SKM-1 (cell line): ENCODE data around the gene GPR160.
"Not testable (repeated sequence)": the region's sequence is repeated elsewhere in the genome, so short reads cannot be mapped to it uniquely, and the experiment has no call there.

Source experiments
- DNase-seq: peaks from one replicate; lab custom pipeline; 2025; ENCODE audit not compliant: unreplicated experiment; lab: John Stamatoyannopoulos, UW

Gene GPR160, protein sequence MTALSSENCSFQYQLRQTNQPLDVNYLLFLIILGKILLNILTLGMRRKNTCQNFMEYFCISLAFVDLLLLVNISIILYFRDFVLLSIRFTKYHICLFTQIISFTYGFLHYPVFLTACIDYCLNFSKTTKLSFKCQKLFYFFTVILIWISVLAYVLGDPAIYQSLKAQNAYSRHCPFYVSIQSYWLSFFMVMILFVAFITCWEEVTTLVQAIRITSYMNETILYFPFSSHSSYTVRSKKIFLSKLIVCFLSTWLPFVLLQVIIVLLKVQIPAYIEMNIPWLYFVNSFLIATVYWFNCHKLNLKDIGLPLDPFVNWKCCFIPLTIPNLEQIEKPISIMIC

DNA sequence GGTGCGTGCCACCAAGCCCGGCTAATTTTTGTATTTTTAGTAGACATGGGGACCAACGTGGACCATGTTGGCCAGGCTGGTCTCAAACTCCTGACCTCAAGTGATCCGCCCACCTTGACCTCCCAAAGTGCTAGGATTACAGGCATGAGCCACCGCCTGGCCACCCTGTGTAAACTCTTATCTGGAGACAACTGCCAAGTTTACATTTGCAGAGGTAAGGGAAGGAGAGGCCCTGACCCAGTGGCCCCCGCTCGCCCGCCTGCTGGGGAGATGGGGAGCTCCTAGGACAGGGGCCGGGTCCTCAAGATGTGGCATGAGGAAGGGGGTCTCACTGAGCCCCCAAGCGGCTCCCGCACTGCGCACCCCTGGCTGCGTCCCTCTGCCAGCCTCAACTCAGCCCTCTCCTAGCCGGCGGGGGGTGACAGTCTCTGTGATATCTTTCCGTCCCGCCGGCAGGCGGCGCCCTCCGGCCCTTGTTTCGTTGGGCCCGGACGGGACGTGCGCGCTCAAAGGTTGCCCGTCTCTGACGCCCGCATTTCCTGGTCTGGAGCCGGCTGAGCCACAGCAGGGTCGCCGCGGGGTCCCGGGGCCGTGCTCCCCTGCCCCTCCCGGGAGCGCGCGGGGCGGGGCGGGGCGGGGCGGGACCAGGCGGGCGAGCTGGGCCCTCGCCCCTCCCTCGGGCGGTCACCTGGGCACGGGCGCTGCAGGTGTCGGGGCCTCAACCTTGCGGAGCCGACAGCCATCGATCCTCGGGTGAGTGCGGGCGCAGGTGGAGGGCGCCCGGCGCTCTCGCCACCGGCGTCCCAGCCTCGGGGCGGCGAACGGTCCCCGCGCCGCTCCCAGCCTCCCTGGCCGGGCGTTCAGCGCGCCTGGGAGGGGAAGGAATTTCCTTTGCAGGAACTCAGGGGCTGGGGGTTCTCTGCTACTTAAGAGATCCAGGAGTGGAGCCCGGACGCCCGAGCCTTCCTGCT, at the start of gene GPR160:
Gene GPR160 (plus strand): TSS at position 533 of the 971 bp plus-strand sequence. CDS start 45,978 bp downstream, outside the sequence.
- peak; percentile 88 for DNase-seq

DNA sequence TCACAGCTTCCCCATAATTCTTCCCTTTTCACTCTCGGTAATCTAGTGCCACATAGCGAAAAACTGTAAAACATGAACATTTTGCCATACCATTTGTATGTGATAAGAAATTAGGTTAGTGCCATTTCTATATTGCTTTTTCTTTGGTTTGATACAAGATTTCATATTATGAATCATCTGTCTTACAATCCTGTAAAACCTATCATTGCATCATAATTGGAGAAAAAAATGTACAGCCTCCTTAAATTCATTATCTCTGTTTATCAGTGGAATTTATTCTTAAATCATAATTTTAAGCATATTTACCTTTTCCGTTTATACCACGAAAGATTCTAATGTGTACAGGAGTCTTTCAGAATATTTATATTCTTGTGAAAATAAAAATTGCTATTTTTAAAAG, 47.4 kb upstream of the GPR160 start:
- no peak for DNase-seq

GRCh38 chr3:169992156-169992555, 45.6 kb upstream of the GPR160 start:
- DNase-seq, result no peak

DNA sequence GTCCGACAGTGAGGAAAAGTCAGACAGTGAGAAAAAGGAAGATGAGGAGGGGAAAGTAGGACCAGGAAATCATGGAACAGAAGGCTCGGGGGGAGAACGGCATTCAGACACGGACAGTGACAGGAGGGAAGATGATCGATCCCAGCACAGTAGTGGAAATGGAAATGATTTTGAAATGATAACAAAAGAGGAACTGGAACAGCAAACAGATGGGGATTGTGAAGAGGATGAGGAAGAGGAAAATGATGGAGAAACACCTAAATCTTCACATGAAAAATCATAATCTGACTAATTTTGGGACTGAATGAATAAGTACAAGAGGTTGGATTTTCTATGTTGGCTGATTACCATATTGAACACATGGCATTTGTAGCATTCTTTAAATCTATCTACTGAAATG, 45.0 kb upstream of the GPR160 start:
- no peak for DNase-seq

DNA sequence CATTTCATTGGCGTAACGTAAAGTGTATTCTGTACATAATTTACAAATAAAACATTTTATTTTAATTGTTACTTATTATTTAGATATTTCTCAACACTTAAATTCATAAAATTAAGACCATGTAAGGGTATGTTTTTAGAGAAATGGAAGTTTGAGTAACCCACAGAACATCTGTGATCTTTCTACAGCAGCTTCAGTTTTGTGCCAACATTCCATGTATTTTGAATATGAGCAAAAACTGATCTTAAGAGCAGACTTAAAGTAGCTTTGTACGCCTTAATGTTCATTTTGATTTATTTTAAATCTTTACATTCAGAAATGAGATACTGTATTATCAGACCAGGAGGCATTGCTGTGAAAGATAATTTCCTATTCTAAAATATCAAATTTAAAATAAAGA, 44.0 kb upstream of the GPR160 start:
- DNase-seq, result no peak

GRCh38 chr3:169996063-169996462, 41.7 kb upstream of the GPR160 start:
- DNase-seq, result no peak

GRCh38 chr3:169998668-169999131, 39.1 kb upstream of the GPR160 start:
- DNase-seq, result peak; percentile 23

GRCh38 chr3:169999433-169999832, 38.4 kb upstream of the GPR160 start:
- DNase-seq, result no peak

GRCh38 chr3:170000051-170000450, 37.7 kb upstream of the GPR160 start:
- no peak for DNase-seq

DNA sequence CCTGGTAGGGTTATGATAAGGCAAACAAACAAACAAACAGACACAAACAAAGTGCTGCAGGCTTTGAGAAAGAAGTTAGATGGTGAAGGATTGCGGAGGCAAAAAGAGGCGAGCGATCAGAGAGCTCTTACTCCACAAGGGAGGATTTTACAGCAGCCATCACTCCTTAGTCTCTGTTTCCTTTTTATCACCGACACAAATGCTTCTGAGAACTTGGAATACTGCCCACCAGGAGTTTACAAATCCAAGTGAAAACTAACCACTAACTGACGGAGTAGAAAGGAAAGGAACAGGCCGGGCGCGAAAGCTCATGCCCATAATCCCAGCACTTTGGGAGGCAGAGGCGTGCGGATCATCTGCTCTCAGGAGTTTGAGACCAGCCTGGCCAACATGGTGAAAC, 35.6 kb upstream of the GPR160 start:
- no peak for DNase-seq

DNA sequence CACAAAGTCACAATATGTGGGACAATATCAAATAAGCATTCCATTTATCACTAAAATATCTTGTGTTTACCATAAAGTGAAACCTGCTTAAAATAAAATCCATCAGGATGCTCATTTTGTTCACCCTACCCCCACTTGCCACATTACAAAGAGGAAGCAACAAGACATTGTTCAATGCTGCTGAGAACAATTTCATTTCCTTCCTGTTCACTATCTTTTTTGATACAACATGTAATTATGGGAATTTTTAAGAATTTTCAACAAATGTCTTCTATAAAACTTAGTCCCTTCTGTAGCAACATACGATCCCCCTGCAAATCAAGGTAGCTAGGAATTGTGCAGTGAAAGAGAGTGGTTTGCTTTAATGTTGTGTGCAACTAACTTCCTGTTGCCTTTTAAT, 34.9 kb upstream of the GPR160 start:
- DNase-seq, result peak; percentile 49

DNA sequence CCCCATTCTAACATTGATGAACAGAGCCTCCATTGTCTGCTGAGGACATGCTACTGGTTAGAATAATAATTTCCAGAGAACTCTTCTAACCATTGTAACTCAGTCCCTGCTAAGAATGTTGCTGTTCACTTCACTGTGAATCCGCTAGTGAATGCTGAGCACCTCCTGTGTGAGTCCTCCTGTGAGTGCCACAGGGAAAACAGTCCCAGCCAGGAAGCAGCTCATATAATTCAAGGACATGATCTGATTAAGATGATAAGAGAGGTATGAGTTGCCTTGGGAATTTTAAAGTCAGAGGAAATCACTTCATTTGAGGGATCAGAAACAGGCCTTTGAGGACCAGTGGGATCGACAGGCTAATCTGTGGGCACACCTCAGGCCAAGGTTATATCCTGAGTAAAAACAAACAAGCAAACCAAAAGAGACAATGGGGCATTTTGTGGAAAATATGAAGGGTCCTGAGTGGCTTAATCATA, 33.9 kb upstream of the GPR160 start:
- DNase-seq, result no peak

GRCh38 chr3:170007031-170007663, 30.6 kb upstream of the GPR160 start:
- peak; percentile 93 for DNase-seq

- DNase-seq, result no peak
These were observed 27.3 kb upstream of the GPR160 start for GRCh38 chr3:170010498-170010897.

DNA sequence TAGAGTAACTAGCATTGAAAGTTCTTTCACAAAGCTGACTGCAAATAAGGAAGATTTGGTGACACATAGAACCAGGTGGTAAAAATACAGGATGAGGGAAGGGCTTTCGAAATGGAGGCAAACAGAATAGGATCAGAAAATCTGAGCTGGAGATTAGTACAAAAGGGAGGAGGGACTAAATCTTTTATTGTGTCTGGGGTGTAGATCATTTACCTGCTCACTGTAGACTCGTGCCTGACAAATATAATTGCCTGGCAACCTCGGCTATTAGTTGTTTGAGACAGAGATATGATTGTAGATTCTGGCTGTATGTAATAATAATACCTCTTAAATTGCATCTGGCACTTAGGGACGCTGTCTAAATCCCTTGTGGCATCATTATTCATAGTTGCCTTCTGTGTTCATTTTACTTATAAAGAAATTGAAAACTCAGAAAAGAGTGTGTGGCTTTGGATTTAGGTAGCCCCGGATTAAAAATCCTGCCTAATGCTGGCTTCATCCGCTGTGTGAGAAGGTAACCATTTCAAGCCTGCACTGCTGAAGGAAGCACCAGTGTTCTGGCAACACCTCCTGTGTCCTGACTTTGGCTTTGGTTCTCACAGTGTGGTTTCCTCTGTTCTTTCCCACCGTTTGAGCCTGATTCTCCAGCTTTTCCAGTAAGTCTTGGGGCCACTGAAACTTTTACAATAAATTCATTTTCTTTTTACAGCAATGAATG, 25.0 kb upstream of the GPR160 start:
- DNase-seq, result no peak

DNA sequence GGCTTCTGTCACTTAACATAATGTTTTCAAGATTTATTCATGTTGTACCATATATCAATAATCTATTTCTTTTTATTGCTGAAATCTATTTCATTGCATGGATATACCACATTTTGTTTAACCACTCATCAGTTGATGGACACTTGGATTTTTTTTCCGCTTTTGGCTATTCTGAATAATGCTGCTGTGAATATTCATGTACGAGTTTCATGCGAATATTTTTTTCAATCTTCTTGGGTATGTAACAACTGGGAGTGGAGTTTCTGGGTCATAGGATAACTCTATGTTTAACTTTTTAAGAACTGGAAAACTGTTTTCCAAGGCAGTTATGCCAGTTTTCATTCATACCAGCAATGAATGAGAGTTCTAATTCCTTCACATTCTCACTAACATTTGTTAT, 21.7 kb upstream of the GPR160 start:
- no peak for DNase-seq

- DNase-seq, result not testable (repeated sequence)
These were observed 18.5 kb upstream of the GPR160 start for GRCh38 chr3:170019306-170019705.

DNA sequence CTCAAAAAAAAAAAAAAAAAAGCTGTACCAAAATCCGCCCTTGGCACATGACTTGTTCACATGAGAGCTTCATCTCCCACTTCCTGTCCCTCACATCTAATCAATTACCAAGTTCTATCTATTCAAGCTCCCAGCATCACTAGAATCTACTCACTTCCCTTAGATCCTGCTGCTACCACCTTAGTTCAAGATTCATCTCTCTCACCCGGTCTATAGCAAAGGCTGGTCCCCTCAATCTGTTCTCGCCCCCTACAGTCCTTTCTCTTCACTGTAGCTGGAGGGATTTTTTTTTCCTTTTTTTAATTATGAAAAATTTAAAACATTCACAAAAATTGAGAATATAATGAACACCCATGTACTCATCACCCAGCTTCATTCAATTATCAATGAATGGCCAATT, 16.7 kb upstream of the GPR160 start:
- no peak for DNase-seq

- DNase-seq, result no peak
These were observed 15.5 kb upstream of the GPR160 start for GRCh38 chr3:170022336-170022735.

DNA sequence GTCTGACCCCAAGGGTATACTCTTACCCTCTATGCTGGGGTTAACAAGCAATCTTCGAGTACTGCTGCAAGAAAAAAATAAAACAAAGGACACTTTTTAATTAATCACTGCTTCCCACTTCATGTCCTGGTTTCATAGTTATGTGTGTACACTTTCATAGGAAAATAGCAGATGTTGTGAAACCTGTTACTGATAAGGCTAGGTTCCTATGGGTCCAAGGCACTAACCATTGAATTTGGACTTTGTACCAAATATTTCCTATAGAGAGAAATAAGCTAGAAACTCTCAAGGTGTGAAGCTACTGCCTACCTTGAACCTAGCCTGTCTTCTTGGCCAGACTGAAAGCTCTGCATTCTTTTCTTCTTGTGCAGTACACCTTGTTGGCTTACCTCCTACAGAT, 14.6 kb upstream of the GPR160 start:
- no peak for DNase-seq

DNA sequence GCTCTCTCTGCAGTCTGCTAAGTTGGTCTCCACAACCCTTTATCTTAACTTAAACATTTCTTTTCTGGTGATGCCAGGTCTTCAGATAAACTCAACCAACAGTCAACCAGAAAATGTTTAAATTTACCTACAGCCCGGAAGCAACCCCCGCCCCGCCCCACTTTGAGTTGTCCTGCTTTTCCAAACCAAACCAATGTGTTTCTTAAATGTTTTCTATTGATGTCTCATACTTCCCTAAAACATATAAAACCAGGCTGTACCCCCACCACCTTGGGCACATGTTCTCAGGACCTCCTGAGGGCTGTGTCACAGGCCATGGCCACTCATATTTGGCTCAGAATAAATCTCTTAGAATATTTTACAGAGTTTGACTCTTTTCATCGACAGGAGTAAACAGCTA, 13.2 kb upstream of the GPR160 start:
- peak; percentile 24 for DNase-seq
